ENCODE data around the gene CIAO2B.

DNA sequence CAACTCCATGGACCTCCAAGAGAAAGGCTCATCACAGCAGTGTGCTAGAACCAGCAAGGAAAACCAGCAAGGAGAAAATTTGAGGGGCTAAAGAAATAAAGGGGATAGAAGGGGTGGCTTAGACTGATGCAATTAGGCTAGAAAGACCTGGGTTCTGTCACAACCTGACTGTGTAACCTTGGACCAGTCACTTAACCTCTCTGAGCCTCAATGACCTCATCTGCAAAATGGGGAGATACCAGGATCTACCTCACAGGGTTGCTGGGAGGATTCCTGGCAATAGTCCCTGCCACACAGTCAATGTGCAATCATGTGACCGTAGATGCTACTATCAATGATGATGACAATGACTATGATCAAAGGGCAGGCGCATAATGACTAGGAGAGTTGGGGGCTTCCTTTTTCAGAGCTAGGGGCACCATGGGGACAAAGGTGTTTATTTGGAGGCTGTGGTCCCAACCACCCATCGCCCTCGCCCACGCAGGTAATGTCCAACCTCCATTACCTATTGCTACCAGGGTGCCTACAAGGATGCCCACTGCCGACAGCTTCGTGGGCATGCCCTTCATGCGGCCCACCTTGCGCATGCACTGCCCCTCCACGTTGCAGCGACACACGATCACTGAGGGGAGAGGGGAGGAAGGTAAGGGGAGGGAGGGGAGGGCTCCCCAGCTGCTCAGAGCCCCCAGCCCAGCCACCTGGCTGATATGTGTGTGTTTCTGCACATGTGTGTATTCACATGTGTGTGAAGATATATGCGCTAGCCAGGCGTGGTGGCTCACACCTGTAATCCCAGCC is 25.2 kb downstream of the CIAO2B start:
- TF ChIP-seq, protein P1, sequence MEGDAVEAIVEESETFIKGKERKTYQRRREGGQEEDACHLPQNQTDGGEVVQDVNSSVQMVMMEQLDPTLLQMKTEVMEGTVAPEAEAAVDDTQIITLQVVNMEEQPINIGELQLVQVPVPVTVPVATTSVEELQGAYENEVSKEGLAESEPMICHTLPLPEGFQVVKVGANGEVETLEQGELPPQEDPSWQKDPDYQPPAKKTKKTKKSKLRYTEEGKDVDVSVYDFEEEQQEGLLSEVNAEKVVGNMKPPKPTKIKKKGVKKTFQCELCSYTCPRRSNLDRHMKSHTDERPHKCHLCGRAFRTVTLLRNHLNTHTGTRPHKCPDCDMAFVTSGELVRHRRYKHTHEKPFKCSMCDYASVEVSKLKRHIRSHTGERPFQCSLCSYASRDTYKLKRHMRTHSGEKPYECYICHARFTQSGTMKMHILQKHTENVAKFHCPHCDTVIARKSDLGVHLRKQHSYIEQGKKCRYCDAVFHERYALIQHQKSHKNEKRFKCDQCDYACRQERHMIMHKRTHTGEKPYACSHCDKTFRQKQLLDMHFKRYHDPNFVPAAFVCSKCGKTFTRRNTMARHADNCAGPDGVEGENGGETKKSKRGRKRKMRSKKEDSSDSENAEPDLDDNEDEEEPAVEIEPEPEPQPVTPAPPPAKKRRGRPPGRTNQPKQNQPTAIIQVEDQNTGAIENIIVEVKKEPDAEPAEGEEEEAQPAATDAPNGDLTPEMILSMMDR (IDR thresholded peaks at IDR 0.05) = no peak
- no peak for TF ChIP-seq POLR2A (IDR thresholded peaks at IDR 0.05)
- no peak for TF ChIP-seq POLR2AphosphoS5 (IDR thresholded peaks at IDR 0.05)
